ENCODE data around the gene AAK1. TPM values are rescaled to one million over a fixed set of nuclear protein-coding genes. Genes with fewer than 3 reads are reported as not detected.

AAK1 gene
- total and polyA plus RNA-seq, 2 donors (not counting 3 experiments of a cell fraction or from before 2014, with no cell fraction given), result 31.0 to 127 TPM

GRCh38 chr2:69621440-69621839 lies 22.1 kb downstream of the AAK1 start:
- Histone ChIP-seq H3K9ac (replicated peaks; ENCODE audit: extremely low read depth, insufficient read depth, low read length) (no peak overlapping the region), H4K20me1 (replicated peaks; ENCODE audit: control insufficient read depth, extremely low read depth, insufficient read depth, low read length) (peaks cover 4% of the 10 kb centered on the region), H3K36me3 (ENCODE audit: control insufficient read depth in 2 of 2, extremely low read depth in 1 of 2, insufficient read depth in 2 of 2, low read length in 2 of 2) (peaks cover 0 to 2% of the 10 kb centered on the region in 2 experiments), H3K4me3 (replicated peaks in 1 of 3; ENCODE audit: insufficient read depth in 1 of 3, low read depth in 1 of 3, low read length in 3 of 3) (no peak overlapping the region), H3K9me3 (replicated peaks; ENCODE audit: control insufficient read depth, insufficient read depth, low read length) (no peaks in the 10 kb centered on the region), H2AFZ (ENCODE audit: low read depth, low read length) (no peak overlapping the region), H3K79me2 (ENCODE audit: control insufficient read depth, insufficient read depth, low read length) (peaks cover 90% of the 10 kb centered on the region), H3K9me1 (replicated peaks; ENCODE audit: control insufficient read depth, extremely low read depth, insufficient read depth, low read length) (no peaks in the 10 kb centered on the region), H3K4me2 (ENCODE audit: insufficient read depth, low read length) (no peak overlapping the region), H3K27me3 (ENCODE audit: control insufficient read depth in 2 of 2, insufficient read depth in 2 of 2, low read length in 2 of 2) (no peaks in the 10 kb centered on the region), H3K4me1 (ENCODE audit: control insufficient read depth, extremely low read depth, insufficient read depth, low read length) (peaks cover 29% of the 10 kb centered on the region), H3K27ac (ENCODE audit: insufficient read depth, low read depth, low read length) (no peak overlapping the region)
- DNase-seq (ENCODE audit: low read depth, low spot score) (no peak), FAIRE-seq (no peak)
- ChIA-PET POLR2A (interaction anchor here (0.7 kb wide), 1 partner anchor 33 kb away, joined by 7 read pairs; no protein-coding TSS in a partner anchor), CTCF (no interaction called here)
- BruUV-seq (replicated peaks), result no TSS peak
- TF ChIP-seq EZH2 (IDR thresholded peaks at IDR 0.05; ENCODE audit: borderline replicate concordance, low read depth, low read length, severe bottlenecking), result no peak
- TF ChIP-seq MAX (IDR thresholded peaks at IDR 0.05; ENCODE audit: insufficient read depth, insufficient read length), result no peak
- intact Hi-C loops (cut with micrococcal nuclease), result no loop called here
- dilution Hi-C loops (cut with MboI; ENCODE audit: extremely low pct_ligation_motif_present, low sequenced_read_pairs), result no loop called here

- Histone ChIP-seq H2AFZ (ENCODE audit: low read depth, low read length) (no peak overlapping the region), H3K9ac (replicated peaks; ENCODE audit: extremely low read depth, insufficient read depth, low read length) (no peak overlapping the region), H3K9me1 (replicated peaks; ENCODE audit: control insufficient read depth, extremely low read depth, insufficient read depth, low read length) (no peaks in the 10 kb centered on the region), H3K27ac (ENCODE audit: insufficient read depth, low read depth, low read length) (no peak overlapping the region), H3K4me3 (replicated peaks in 1 of 3; ENCODE audit: insufficient read depth in 1 of 3, low read depth in 1 of 3, low read length in 3 of 3) (no peak overlapping the region), H4K20me1 (replicated peaks; ENCODE audit: control insufficient read depth, extremely low read depth, insufficient read depth, low read length) (peaks cover 4% of the 10 kb centered on the region), H3K79me2 (ENCODE audit: control insufficient read depth, insufficient read depth, low read length) (peaks cover 91% of the 10 kb centered on the region), H3K4me2 (ENCODE audit: insufficient read depth, low read length) (no peak overlapping the region), H3K36me3 (ENCODE audit: control insufficient read depth in 2 of 2, extremely low read depth in 1 of 2, insufficient read depth in 2 of 2, low read length in 2 of 2) (peaks cover 0 to 2% of the 10 kb centered on the region in 2 experiments), H3K27me3 (ENCODE audit: control insufficient read depth in 2 of 2, insufficient read depth in 2 of 2, low read length in 2 of 2) (no peaks in the 10 kb centered on the region), H3K9me3 (replicated peaks; ENCODE audit: control insufficient read depth, insufficient read depth, low read length) (no peaks in the 10 kb centered on the region), H3K4me1 (ENCODE audit: control insufficient read depth, extremely low read depth, insufficient read depth, low read length) (peaks cover 29% of the 10 kb centered on the region)
- TF ChIP-seq POLR2AphosphoS5 (IDR thresholded peaks at IDR 0.05; ENCODE audit: insufficient read depth, low read depth, low read length) (no peak), POLR2A (IDR thresholded peaks at IDR 0.05; ENCODE audit: low read depth, low read length) (no peak), GATA2 (IDR thresholded peaks at IDR 0.05; ENCODE audit: insufficient read depth, insufficient read length, low read depth, low read length) (no peak), MYC (IDR thresholded peaks at IDR 0.05; ENCODE audit: low read depth, low read length) (no peak), JUN (IDR thresholded peaks at IDR 0.05; ENCODE audit: borderline replicate concordance, insufficient read depth, insufficient read length, low read depth) (no peak), FOS (IDR thresholded peaks at IDR 0.05; ENCODE audit: borderline replicate concordance, insufficient read depth, low read length) (no peak), MAX (IDR thresholded peaks at IDR 0.05; ENCODE audit: insufficient read depth, insufficient read length) (no peak), CTCF (IDR thresholded peaks at IDR 0.05; ENCODE audit: extremely low read depth in 1 of 2, insufficient read depth in 1 of 2, low read depth in 1 of 2, low read length in 2 of 2) (no peak), EZH2 (IDR thresholded peaks at IDR 0.05; ENCODE audit: borderline replicate concordance, low read depth, low read length, severe bottlenecking) (no peak)
- ChIA-PET POLR2A (no interaction called here), CTCF (interaction anchor here (1.0 to 1.4 kb wide), 3 partner anchors 10 to 104 kb away, joined by 3 read pairs; no protein-coding TSS in a partner anchor)
- BruUV-seq (replicated peaks), result no TSS peak
- no peak for DNase-seq (ENCODE audit: low read depth, low spot score)
- FAIRE-seq, result no peak
- intact Hi-C loops (cut with micrococcal nuclease), result no loop called here
- dilution Hi-C loops (cut with MboI; ENCODE audit: extremely low pct_ligation_motif_present, low sequenced_read_pairs), result no loop called here
Observed at GRCh38 chr2:69620870-69621269, 22.7 kb downstream of the AAK1 start.

Measured in endothelial cell of umbilical vein (primary cell).